ENCODE measurements around the gene RANBP1. TPM values are rescaled to one million over a fixed set of nuclear protein-coding genes. Genes with fewer than 3 reads are reported as not detected.
A peak's percentile ranks its signal among the peaks of the same experiment; 100 is the strongest.

The RANBP1 gene
- total and polyA plus RNA-seq, 9 of the 15 experiments (the other 6 are each of a cell fraction or from before 2014, with no cell fraction given), result 162 to 2,891 (median 1,289) TPM

GRCh38 chr22:20076627-20077172 lies 39.2 kb upstream of the RANBP1 start (continued):
- TF ChIP-seq ZNF436 (CRISPR knock-in tag; IDR thresholded peaks at IDR 0.05) (peak; percentile 26; the same call in 1 of the 2 replicates), STAT6 (CRISPR knock-in tag; IDR thresholded peaks at IDR 0.05) (peak; percentile 85; the same call in 1 of the 2 replicates), ZMIZ1 (IDR thresholded peaks at IDR 0.05; ENCODE audit: low read depth in 2 of 2, low read length in 2 of 2) (peak in 1 of 2 experiments; percentile 59; a peak in 1 of 4 replicates), OTX1 (CRISPR knock-in tag; IDR thresholded peaks at IDR 0.05) (peak; percentile 75; the same call in 1 of the 2 replicates), RAD21 (CRISPR knock-in tag; conservative IDR thresholded peaks at IDR 0.05 in 1 of 2, IDR thresholded peaks at IDR 0.05 in 1 of 2) (peak in 1 of 2 experiments; percentile 23; a peak in 1 of 4 replicates), ATF1 (CRISPR knock-in tag; IDR thresholded peaks at IDR 0.05) (no peak), ATF1 (tag; IDR thresholded peaks at IDR 0.05) (0 out of 2 replicates have a peak, but pooled peaks have one; percentile 27), SMARCB1 (IDR thresholded peaks at IDR 0.05; ENCODE audit: insufficient read length, low read depth) (peak; percentile 50), MYC (IDR thresholded peaks at IDR 0.05; ENCODE audit: low read depth, low read length) (peak; percentile 29; the same call in 1 of the 2 replicates), MYC (CRISPR knock-in tag; IDR thresholded peaks at IDR 0.05; ENCODE audit: borderline replicate concordance, low read depth) (no peak), RBM39 (optimal IDR thresholded peaks at IDR 0.05; ENCODE audit: low read depth, low read length) (peak; percentile 65), CGGBP1 (CRISPR knock-in tag; IDR thresholded peaks at IDR 0.05) (peak; percentile 57; the same call in 1 of the 2 replicates), FOXK1 (CRISPR knock-in tag; IDR thresholded peaks at IDR 0.05; ENCODE audit: borderline replicate concordance) (no peak), CCAR2 (IDR thresholded peaks at IDR 0.05; ENCODE audit: low read depth, low read length) (0 out of 2 replicates have a peak, but pooled peaks have one; percentile 40), ARID3A (IDR thresholded peaks at IDR 0.05; ENCODE audit: borderline replicate concordance, low read depth, low read length) (peak; percentile 92), SREBF1 (IDR thresholded peaks at IDR 0.05; ENCODE audit: borderline replicate concordance, low read depth, low read length) (0 out of 2 replicates have a peak, but pooled peaks have one; percentile 65), POLR3G (IDR thresholded peaks at IDR 0.05; ENCODE audit: extremely low read depth, insufficient read length, insufficient replicate concordance) (no peak), ZNF444 (CRISPR knock-in tag; IDR thresholded peaks at IDR 0.05) (no peak), JUND (IDR thresholded peaks at IDR 0.05; ENCODE audit: borderline replicate concordance, low read depth, low read length) (peak; percentile 6; the same call in 1 of the 2 replicates), JUND (tag; IDR thresholded peaks at IDR 0.05; ENCODE audit: borderline replicate concordance, low read depth, low read length) (no peak)

Measured in K562 (cell line).